ENCODE results near the gene MTUS2.
"Not testable (repeated sequence)": the region's sequence is repeated elsewhere in the genome, so short reads cannot be mapped to it uniquely, and the experiment has no call there.

MTUS2 gene

DNA sequence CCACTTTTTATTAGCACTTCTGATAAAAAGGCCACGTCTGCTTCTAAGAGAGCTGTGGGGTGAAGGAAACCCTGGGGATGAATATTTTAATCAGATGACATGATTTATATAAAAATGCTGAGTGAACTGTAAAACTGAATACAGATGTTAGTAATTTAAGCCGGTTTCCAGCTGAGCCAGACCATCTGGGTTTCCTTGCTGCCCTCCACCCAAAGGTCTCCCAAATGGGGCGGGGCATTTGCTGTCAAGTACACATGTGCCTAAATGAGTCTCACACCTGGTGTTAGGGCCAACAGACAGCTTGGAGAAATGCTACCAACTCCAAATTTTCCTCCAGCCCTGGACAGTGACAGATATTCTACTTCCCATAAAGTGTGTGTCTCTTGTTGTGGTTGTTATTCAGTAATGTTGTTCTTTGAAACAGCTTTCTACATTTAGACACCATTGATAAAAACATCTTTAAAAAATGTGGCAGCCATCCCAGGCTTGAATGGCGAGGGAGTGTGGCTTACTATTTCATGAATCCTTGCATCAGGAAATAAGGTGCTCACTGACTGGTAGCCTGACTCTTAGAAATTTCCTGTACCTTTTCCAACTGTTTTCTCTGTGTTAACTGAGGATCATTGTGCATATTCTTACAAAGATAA lies 350.4 kb downstream of the MTUS2 start:
- no peak for DNase-seq

DNA sequence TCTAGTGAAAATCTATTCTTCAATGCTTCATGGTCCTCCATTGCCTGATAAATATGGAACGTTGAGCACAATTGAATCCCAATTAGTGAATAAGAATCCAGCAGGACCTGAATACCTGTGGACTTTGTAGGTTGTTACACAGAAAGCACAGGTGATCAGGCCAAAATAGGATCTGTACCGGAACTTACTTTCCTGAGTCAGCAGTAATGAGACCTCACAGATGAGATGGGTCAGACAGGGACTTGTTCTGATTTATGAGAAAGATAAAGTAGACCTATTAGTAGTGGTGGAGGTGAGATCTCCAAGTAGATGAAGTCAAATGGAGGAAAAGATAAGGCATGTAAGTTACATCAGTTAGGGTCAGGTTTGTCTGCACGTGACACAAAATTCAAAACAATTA lies 351.1 kb downstream of the MTUS2 start:
- DNase-seq = no peak

DNA sequence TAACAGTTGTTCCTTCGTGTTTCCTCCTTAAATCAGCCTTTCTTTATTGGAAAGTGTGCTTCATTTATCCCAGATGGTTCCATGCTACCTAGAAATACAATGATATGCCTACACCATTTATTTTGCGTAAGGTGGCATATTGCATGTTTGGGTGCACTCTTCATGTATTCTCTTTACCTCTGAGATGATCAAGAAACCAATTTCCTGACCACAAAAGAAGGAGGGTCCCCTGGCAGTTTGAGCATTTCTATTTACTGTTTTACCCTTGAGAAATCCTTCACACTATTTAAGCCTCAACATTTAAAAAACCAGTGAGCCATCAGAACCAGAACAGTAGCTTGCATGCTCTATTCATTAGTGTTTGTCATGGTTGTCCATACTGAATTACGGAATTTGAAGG lies 354.0 kb downstream of the MTUS2 start:
- DNase-seq = no peak

DNA sequence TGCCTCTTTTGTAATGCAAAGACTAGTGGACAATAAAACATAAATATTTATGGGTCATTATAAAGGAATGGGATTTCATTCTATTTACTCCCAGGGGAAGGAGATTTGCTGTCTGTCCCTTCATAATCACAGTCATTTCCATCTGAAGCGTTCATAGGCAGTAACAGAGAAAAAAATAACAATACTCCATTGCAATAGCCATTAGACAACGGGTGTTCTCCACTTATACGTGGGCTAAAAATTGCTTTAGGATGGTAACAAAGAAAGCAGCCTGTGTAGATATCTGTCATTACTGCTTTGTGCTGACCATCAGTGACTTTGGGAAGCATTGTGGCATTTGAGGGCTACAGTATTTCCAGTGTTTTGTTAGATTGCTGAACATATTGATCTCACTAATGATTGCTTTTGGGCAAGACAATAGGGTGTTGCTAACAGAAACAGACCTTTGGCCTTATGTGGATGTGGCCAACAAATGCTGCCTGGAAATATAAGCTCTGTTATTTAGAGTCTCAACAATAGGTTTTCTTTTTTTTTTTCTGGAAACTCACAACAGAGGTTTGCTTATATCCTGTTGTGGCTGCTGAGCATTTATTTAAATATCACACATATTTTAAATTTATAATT lies 355.2 kb downstream of the MTUS2 start:
- DNase-seq = no peak

DNA sequence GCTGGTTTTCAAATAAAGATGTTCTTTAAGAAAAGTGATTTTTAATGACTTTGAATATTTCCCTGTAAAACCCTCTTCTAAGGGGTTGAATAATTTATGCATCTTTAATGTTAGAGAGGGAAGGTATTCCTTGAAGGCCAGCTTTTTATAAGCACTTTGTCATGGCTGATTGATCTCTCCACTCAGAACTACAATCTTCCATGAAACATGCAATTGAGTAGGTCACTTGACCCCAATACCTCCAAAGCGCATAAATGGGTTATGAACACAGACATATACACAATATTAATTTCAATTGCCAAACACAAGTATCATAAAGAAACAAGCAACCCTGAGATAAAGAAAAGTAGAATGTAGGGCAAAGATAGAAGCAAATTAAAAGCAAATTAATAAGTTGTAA lies 359.9 kb downstream of the MTUS2 start:
- no peak for DNase-seq

DNA sequence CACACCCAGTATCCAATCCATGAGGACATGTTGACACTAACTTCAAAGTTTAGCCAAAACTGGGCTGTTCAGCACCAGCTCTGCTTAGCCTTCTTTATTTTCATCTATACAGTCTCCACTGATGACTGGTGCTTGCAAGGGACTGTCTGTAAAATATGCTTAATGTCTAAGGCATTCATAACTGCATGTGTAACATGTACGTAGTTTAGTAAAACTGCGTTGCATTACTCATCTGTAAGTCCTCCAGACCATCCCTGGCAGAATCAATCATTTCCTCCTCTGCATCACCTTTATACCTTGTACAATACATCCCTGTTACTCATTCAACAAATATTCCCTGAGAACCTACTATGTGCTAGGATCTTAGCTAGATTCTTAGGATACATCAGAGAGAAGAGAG lies 362.1 kb downstream of the MTUS2 start:
- no peak for DNase-seq

DNA sequence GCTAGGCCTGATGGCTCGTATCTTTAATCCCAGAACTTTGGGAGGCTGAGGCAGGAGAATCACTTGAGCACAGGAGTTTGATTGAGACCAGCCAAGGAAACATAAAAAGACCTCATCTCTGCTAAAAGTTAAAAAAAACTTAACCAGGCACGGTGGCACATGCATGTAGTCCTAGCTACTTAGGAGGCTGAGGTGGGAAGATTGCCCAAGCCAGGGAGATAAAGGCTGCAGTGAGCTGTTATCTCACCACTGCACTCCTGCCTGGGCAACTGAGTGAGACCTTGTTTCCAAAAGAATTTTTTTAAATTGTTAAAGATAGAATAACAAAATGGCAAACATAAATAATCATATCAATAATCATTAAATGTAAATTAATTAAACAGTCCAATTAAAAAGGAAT lies 365.8 kb downstream of the MTUS2 start:
- DNase-seq = no peak

DNA sequence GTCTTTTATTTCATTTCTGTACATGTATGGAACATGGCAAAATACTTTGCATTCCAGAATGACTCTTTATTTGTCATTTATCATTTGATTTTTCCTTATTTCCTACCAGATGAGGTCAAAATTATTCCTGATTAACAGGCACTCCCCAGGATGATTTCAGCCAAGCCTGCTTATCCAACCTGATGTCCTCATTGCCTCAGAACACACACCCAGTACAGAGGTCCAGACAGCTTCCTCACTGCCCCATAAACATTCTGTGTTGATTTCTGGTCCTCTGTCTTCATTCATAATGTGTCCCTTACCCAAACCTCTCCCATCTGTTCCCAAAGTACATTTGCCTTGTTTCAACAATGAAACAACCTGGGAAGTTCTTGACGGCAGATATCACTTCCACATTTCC lies 367.4 kb downstream of the MTUS2 start:
- DNase-seq = no peak

DNA sequence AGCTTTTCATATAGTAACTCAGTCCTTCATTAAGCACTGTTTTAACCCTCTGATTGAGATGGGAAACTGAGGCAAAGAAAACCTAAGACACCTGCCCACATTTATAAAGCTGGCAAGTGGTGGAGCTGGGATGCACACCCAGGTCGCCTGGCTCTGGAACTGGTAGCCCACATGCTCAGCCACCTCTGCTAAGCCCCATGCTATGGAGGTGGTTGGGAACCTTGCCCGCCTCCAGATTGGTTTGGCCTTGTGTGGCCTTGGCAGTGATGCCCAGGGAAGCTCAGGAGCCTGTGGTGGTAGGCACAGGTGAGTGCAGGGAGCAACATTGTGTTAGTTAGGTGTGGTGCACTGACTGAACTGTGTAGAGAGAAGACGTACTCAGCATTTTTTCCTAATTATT lies 370.2 kb downstream of the MTUS2 start:
- no peak for DNase-seq

DNA sequence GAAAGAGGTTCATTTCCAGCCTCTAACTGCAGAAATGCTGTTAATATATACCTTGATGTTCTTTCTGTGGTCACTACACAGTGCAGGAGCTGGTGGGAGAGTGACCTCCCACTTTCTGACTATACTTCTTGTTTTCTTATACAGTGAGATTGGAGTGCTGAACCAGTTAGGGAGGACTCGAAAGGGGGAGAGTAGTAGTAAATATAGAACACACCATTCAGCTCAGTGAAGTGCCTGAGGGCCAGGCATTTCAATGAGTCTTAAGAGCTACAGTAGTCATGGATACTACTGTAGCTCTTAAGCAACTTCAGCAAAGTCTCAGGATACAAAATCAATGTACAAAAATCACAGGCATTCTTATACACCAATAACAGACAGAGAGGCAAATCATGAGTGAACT lies 372.9 kb downstream of the MTUS2 start:
- DNase-seq = no peak

DNA sequence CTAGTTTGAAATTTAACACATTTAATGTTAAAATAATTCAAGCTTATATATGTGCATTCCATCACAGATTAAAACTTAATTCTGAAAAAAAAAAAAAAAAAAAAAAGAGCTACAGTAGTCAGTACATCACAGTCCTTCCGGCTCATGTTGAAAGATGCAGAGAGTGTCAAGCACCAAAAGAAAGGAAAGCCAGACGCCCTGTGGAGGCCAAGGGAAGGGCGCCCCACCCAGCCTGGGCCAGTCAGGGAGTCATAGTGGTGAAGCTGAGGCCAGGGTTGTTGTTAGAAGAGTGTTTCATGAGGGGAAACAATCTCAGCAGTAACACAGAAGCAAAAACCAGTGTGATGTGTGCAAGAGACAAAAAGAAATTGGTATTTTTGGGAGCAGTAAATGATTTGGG lies 375.3 kb downstream of the MTUS2 start:
- DNase-seq = no peak

DNA sequence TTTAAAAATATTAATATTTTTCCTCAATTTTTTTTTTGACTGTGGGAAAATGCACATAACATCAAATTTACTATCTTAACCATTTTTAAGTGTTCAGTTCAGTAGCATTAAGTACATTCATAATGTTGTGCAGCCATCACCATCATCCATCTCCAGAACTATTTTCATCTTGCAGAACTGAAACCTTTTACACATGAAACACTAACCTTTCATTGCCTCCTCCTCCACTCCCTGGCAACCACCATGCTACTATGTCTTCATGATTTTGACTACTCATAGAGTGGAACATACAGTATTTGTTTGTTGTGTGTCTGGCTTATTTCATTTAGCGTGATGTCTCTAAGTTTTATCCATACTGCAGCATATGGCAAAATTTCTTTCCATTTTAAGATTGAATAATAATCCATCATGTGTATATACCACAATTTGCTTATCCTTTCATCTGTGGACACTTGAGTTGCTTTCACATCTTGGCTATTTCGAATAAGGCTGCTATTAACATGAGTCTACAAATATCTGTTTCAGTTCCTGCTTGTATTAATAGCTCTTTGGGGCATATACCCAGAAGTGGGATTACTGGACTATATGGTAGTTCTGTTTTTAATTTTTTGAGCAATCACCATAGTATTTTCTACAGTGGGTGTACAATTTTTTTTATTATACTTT lies 376.4 kb downstream of the MTUS2 start:
- DNase-seq = no peak

DNA sequence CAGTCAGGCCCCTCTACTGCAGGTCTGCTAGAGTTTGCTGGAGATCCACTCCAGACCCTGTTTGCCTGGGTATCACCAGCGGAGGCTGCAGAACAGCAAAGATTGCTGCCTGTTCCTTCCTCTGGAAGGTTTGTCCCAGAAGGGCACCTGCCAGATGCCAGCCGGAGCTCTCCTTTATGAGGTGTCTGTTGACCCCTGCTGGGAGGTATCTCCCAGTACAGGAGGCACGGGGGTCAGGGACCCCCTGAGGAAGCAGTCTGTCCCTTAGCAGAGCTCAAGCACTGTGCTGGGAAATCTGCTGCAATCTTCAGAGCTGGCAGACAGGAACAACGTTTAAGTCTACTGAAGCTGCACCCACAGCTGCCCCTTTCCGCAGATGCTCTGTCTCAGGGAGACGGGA lies 382.6 kb downstream of the MTUS2 start:
- not testable (repeated sequence) for DNase-seq

DNA sequence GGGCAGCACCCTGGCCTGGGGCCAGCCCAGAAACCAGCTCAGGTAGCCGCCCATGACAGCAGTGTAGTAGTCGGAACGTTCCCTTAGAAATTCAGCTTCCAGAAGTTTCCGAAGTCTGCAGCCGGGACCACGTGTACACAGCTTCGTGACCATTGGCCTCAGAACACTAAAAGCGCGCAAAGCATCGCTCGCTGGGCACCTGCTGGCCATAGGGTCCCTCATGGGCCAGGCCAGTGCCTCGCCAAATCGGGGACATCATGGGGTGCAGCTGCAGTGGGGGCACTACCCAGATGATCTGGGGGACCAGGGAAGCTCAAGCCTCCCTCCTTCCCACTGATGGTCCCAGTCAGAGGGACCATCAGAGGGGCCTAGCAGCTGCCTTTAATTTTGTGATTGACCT lies 384.5 kb downstream of the MTUS2 start:
- no peak for DNase-seq

DNA sequence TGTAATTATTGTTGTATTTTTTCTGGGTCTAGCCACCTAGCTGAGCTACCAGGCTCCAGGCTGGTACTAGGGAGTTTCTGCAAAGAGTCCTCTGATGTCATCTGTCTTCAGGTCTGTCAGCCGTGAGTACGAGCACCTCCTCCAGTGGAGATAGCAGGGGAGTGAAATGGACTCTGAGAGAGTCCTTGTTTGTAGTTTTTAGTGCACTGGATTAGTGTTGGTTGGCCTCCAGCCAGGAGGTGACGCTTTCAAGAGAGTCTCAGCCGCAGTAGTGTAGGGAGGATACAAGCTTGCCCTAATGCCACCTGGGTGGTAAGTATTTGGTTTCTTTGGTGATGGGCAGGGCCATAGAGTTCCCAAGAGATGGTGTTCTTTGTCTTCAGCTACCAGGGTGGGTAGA lies 390.5 kb downstream of the MTUS2 start:
- DNase-seq = no peak

DNA sequence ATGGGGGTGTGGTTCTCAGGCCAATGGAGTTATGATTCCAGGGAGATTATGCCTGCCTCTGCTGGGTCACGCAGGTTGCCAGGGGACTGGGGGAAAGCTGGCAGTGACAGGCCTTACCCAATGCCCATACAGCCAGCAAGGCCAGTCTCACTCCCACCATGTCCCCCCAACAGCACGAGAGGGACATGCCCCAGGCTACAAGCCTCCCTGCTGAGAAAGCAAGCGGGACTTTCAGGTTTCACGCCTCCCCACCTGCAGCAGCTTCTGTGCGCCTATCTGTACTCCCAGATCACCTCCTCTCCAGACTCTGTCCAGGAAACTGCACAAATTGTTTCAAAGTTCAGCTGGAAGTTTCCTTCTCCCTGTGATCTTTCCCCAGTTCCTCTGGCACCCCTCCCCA lies 391.0 kb downstream of the MTUS2 start:
- DNase-seq = not testable (repeated sequence)

DNA sequence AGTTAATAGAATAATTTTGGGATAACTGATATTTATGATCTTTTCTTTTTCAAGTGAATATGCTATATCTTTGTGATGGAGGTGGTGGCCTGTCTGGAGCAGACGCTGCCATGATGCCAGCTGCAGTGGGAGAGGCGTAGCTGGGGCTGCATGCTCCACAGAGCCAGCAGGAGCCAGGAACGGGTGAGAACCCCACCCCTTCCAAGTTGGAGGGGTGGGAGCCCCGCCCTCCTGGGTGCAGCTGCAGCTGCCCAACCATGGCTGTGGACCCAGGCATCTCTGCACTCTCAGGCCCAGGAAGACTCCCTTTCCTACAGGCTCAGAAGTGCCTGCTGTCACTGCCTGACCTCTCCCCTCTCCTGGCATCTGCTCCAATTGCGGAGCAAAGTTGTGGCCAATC lies 402.3 kb downstream of the MTUS2 start:
- DNase-seq = no peak

DNA sequence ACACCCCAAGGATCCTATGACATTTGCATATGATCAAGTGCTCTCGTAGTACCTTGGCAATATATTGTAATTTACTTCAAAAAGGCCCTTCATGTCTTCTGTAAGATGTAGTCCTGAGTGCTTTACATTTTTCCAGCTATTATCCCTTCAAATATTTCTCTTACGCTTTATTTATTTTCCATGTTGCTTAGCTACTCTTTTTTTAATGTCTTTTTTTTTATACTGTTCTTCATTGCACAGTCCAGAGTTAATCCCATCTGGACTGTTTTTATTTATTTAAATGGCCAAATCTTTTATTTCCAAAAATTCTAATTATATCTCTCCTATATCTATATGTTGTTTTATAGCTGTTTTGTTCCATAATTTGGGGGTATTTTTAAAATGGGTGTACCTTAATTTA lies 404.1 kb downstream of the MTUS2 start:
- DNase-seq = no peak

DNA sequence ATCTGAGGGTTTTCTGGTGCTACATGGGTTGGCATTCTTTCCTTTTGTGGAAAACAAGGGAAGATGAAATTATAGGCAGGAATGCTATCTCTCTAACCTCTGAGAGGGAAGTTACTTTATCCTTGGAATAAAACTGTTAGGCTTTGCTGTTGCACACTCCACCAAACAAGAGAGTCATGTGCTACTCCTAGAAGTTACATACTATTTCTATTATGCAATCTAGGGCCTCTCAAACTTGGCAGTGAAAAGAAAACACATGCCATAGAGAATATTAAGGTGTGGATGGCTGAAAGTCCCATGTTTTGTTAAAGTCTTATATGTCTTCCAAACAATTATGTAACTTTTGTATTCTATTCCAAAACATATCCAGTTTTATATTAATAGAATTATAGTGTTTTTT lies 407.4 kb downstream of the MTUS2 start:
- no peak for DNase-seq

DNA sequence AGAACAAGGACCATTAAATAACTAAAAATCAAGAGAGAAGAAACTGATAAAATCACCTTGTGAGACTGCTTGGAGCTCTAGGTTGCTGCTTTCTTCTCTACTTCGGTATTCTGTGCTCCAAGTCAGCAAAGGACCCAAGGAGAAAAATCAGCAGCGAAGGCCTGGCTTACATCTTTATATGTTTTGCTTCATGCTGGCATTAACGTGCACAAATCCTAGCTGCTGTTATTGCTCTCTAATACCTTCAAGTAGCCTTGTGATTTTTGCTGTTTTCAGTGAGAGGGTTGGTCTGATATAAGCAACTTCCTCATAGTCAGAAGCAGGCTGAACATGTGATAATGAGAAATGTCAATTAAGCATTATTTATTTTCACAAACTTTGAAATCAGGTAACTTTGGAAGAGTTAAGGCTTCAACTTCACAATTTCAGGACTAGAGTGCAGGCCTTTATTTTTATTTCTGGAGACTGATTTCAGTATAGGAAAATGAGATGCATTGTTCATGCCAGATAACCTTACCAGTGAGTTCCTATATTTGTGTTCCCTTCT lies 410.2 kb downstream of the MTUS2 start:
- no peak for DNase-seq

DNA sequence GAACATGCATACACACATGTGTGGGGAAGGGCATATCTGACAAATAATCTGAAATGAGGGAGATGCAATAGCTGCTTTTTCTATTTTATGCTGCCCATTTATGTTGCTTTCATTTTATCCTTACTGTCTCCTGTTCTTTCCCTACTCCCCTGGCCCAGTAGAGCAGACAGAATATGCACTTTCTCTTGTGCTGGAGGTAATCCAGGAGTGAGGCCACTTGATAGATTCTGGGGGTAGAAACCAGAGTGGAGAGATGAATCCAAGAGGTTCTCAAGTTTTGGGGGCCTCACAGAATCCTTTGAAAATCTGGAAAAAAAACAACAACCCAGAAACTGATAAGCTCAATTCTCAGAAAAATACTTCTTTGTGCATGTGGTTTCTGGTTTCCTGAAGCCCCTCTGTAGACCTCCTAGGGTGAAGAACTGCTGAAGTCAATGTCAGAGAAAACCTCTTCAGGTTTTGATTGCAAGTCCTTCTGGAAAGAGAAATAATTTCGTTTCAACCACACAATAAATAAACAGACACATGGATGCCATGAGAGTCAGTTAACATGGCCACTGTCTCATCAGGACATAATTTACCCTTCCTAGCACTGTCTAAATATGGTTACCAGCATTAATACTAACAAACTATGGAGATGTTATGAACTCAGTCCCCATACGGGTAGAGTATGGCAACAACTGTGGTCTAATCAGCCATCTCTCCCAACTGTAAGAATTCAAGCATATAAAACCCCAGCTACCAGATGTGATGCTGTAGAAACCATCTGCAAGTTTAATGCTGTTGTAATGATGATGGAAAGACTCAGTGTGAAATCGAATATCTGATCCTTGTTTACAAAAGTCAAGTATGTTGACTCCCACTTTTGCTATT lies 419.8 kb downstream of the MTUS2 start:
- no peak for DNase-seq

DNA sequence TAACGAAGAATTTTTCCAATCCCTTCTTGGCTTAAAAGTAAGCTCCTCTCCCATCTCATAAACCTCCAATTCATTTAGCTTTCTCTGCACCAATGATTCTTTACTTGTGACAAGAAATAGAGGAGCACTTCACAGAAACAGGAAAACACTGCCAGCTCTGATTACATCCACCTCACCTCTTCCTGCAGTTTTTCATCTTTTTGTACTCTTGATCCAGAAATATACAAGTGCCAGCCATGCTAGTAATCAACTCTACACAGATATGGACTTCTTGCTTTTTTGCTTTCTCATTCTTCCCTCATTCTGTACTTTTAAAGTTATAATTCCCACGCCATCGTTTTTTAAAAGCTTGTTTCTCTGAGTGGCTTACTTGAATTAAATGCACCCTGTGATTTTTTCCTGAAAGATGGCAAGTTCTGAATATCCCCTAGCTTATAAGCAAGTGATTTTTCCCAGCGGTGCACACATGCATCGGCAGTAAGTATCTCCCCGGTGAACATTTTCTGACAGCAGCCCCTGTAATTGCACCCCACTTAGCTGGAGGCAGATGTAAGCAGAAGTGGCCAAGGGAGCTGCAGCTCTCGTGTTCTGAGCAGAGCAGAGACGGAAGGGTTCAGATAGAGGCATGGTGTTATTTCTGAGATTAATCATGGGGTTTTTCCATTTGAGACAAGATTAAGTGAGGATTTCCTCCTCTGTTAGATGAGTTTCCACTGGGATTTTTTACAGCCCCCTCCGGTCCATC lies 434.7 kb downstream of the MTUS2 start:
- no peak for DNase-seq

DNA sequence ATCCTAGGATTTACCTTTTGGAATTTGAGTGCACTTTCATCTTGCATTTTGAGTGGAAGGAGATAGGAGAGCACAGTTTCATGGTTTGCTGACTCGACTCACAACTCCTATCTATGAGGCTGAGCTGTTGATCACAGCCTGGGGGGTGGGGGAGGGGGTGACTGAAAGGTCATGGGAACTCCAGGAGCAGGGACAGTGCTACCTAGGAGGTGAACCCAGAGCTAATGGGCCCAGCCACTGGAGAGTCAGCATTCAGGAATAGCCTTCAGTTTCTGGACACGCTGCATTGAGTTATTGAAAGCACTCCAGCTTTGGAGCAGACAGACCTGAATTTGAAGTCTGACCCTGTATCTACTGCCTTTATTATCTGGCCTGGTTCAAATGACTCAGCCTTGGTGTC lies 435.4 kb downstream of the MTUS2 start:
- DNase-seq = no peak

Data from T-helper 9 cell (primary cell).